Gastroesophageal sphincter (tissue), 4 donors: ENCODE measurements around the gene PIGU. TPM values are rescaled to one million over a fixed set of nuclear protein-coding genes. Genes with fewer than 3 reads are reported as not detected.

Experiments used
- ATAC-seq: fragments of 150-250 bp; one replicate; pipeline ENCODE4 v1.9.1; 2016; ENCODE audit warnings: mild to moderate bottlenecking, moderate library complexity
- H3K27ac ChIP-seq, 4 donors: fragments of 200-600 bp; sonication (generic) in 3 of 4; 1 replicate in 3 of 4; 2 replicates in 1 of 4; pipeline ENCODE4 v1.5.1; 2016 to 2019
- H3K27me3 ChIP-seq: fragments of 200-600 bp; sonication (generic); one replicate; pipeline ENCODE4 v1.5.1; 2019
- H3K36me3 ChIP-seq, 2 donors: fragments of 200-600 bp; sonication (generic); one replicate each; pipeline ENCODE4 v1.5.1; 2019; ENCODE audit warnings: control low read depth in 1 of 2
- H3K4me1 ChIP-seq, 3 donors: fragments of 200-600 bp; sonication (generic); 1 replicate in 2 of 3; 2 replicates in 1 of 3; pipeline ENCODE4 v1.5.1; 2016 to 2019; ENCODE audit warnings: control low read depth in 2 of 3
- H3K4me3 ChIP-seq, 2 donors: fragments of 200-600 bp; sonication (generic); one replicate each; pipeline ENCODE4 v1.5.1; 2019; ENCODE audit warnings: mild to moderate bottlenecking in 1 of 2, moderate library complexity in 1 of 2
- H3K9me3 ChIP-seq, 3 donors: fragments of 200-600 bp; sonication (generic); one replicate each; pipeline ENCODE4 v1.5.1; 2017 to 2019; ENCODE audit warnings: control low read depth in 2 of 3
- CTCF ChIP-seq, 4 experiments: fragments of 200-600 bp in 2 of 4; fragments of 450-650 bp in 2 of 4; sonication (generic) in 1 of 4; IDR thresholded peaks; one replicate each; pipeline ENCODE4 v1.5.1; 2017 to 2019; ENCODE audit warnings: antibody characterized with exemption in 4 of 4, mild to moderate bottlenecking in 2 of 4, moderate library complexity in 2 of 4
- EP300 ChIP-seq: sonication (generic); formaldehyde crosslinking; IDR thresholded peaks from one replicate; pipeline ENCODE4 v1.6.1; 2017; ENCODE audit warnings: antibody characterized with exemption, mild to moderate bottlenecking
- POLR2A ChIP-seq, 2 donors: fragments of 450-650 bp; IDR thresholded peaks; one replicate each; pipeline ENCODE4 v1.6.1; 2017; ENCODE audit warnings: antibody characterized with exemption in 2 of 2, mild to moderate bottlenecking in 2 of 2, moderate library complexity in 1 of 2
- POLR2AphosphoS5 ChIP-seq: sonication (generic); formaldehyde crosslinking; IDR thresholded peaks from one replicate; pipeline ENCODE4 v1.6.1; 2017; ENCODE audit warnings: antibody characterized with exemption
- WGBS, 2 donors: methylation state at CpG; one replicate each; pipeline ENCODE4 v1.1.5; 2018; ENCODE audit warnings: low coverage in 1 of 2; 5-methylcytosine and 5-hydroxymethylcytosine counted together
- total RNA-seq, 4 donors: library from RNA; depleted of rRNA; stranded (reverse); fragments of >200 nt; gene quantifications; one replicate each; pipeline ENCODE4 v1.1.0, GENCODE V29; 2016

Gene PIGU
- total RNA-seq, 4 donors from 2014 or later, result 5.4 to 11.8 (median 10.8) TPM

DNA sequence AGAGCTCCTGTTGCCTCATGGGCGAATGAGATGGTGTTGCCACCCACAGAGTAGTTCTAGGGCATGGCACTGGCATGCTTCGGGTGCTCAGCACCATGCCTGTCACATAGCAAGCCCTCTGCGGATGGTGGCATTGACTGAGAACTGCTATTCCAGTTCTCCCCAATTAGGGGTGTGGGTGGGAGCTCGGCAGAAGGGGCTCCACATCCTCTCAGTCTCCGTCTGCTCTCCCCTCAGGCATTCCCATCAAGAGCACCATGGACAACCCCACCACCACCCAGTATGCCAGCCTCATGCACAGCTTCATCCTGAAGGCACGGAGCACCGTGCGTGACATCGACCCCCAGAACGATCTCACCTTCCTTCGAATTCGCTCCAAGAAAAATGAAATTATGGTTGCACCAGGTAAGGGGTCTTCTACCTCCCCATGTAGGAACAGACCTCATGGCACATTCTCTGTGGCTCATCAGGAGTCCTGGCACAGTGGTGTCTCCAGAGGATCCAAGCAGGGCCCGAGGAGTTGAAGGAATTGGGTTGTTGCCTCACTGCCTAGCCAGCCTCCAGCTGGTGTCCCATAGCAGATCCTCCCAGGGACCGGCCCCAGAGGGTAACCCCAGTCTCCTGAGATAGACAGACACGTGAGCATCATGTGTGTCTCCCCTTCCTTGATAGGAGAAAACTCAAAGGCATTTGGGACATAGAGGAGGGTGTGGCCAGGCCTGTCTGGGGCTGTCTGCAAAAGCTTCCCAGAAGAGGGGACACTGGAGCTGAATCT is 142.3 kb downstream of the PIGU start:
- Histone ChIP-seq H3K9me3 (no peaks in the 10 kb centered on the region), H3K27ac (no peak overlapping the region), H3K4me3 (no peak overlapping the region), H3K36me3 (peaks cover 0 to 99% of the 10 kb centered on the region in 2 donors), H3K4me1 (peaks cover 0 to 37% (median 0%) of the 10 kb centered on the region in 3 donors), H3K27me3 (no peaks in the 10 kb centered on the region)
- WGBS, 2 donors, result 94% methylated on average over 7 of the region's 15 CpGs; no CpG with 5 or more reads in 1 of the 2 donors
- ATAC-seq, result no peak
- TF ChIP-seq POLR2A (IDR thresholded peaks at IDR 0.05), result no peak
- TF ChIP-seq POLR2AphosphoS5, result no peak
- TF ChIP-seq CTCF (IDR thresholded peaks at IDR 0.05), result no peak
- no peak for TF ChIP-seq EP300

DNA sequence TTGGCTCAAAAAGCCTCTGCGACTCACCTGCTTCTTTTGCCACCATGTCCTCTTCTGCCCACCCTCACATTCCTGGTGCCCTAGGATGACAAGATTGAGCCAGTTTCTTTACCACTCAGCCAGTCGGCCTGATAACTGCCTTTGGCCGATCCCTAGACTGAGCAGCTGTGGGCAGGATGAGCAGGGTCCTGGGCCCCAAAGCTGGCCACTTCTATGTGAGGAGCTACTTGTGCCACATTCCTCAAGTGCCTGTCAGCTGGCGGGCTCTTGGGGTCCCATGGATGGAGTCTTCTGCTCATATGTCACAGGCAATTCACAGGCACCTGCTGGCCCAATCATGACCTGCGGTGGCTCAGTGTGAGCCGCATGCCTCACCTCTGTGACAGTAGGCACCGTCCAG is 144.1 kb downstream of the PIGU start:
- no peak overlapping the region for H3K4me3 ChIP-seq
- 100% methylated on average over 1 of the region's 7 CpGs; no CpG with 5 or more reads in 1 of the 2 donors for WGBS, 2 donors
- peaks cover 0 to 98% of the 10 kb centered on the region in 2 donors for H3K36me3 ChIP-seq
- ATAC-seq, result no peak
- H3K4me1 ChIP-seq, result peaks cover 0 to 51% (median 3%) of the 10 kb centered on the region in 3 donors
- H3K9me3 ChIP-seq, result no peaks in the 10 kb centered on the region
- no peak for TF ChIP-seq EP300
- no peak for TF ChIP-seq POLR2AphosphoS5
- no peak for TF ChIP-seq POLR2A (IDR thresholded peaks at IDR 0.05)
- TF ChIP-seq CTCF (IDR thresholded peaks at IDR 0.05), result no peak
- H3K27ac ChIP-seq, result no peak overlapping the region
- no peaks in the 10 kb centered on the region for H3K27me3 ChIP-seq

DNA sequence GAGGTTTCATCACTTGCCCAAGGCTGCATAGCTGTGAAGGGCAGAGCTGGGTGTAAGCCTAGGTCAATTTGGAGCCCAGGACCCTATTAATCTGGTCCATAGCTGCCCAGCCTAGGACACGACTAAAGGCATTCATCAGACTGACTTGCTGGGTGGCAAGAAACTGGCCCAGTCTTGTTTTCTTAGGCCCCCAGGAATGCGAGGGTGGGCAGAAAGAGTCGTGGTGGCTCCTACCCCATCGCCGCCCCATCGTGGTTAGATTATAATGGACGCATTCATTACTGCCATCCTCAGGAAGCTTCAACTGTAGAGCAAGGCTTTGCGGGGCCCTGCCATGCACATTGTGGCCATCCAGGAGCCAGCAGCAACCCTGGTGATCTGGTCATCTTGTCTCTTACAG is 144.6 kb downstream of the PIGU start:
- WGBS, 2 donors, result 37 to 81% methylated on average over 2 to 7 of the region's 8 CpGs
- no peaks in the 10 kb centered on the region for H3K9me3 ChIP-seq
- H3K27me3 ChIP-seq, result no peaks in the 10 kb centered on the region
- peaks cover 0 to 52% (median 3%) of the 10 kb centered on the region in 3 donors for H3K4me1 ChIP-seq
- H3K36me3 ChIP-seq, result peaks cover 0 to 98% of the 10 kb centered on the region in 2 donors
- no peak for ATAC-seq
- TF ChIP-seq POLR2AphosphoS5 (no peak), EP300 (no peak), POLR2A (IDR thresholded peaks at IDR 0.05) (no peak), CTCF (IDR thresholded peaks at IDR 0.05) (no peak)
- H3K4me3 ChIP-seq, result no peak overlapping the region
- no peak overlapping the region for H3K27ac ChIP-seq

DNA sequence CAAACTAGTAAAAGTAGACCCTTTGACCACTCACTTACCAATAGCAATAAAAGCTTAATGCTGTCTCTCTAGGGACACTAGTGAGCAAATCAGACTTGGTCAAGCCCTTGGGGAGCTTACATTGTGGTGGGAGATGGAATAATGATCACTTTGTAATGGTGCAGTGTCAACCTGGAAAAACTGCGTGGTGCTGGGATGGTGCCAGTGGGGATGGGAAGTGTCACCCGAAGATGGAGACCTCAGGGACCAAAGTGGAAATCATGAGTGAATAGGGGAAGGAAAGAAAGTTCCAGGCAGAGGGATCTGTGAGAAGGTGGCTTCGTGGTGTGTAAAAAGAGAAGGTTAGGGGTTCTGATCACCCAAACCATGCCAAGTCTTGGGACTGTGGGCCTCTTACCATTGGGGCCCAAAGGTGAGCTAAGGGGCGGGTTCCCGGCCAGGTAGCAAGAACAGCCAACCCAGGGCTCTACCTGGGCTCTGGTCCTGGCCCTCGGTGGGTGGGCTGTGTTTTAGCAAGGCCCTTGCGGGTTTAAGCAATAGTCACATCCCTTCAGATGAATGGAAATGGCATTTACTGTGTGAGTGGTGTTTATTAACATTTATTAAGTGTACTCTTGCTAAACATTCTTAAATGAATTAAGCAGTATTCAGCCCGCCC is 145.2 kb downstream of the PIGU start:
- Histone ChIP-seq H3K27ac (no peak overlapping the region), H3K4me1 (peaks cover under 1 to 57% (median 7%) of the 10 kb centered on the region in 3 donors), H3K36me3 (peaks cover 0 to 98% of the 10 kb centered on the region in 2 donors), H3K4me3 (no peak overlapping the region), H3K27me3 (no peaks in the 10 kb centered on the region), H3K9me3 (no peaks in the 10 kb centered on the region)
- ATAC-seq, result no peak
- 85 to 100% methylated on average over 2 to 7 of the region's 8 CpGs for WGBS, 2 donors
- TF ChIP-seq CTCF (IDR thresholded peaks at IDR 0.05), result no peak
- no peak for TF ChIP-seq EP300
- no peak for TF ChIP-seq POLR2A (IDR thresholded peaks at IDR 0.05)
- no peak for TF ChIP-seq POLR2AphosphoS5
